Tongue (tissue), 2 donors: ENCODE measurements around the gene DUSP8. TPM values are rescaled to one million over a fixed set of nuclear protein-coding genes. Genes with fewer than 3 reads are reported as not detected.
A peak's percentile ranks its signal among the peaks of the same experiment; 100 is the strongest.
"Not testable (repeated sequence)": the region's sequence is repeated elsewhere in the genome, so short reads cannot be mapped to it uniquely, and the experiment has no call there.

ENCODE experiments used
- DNase-seq: peaks from one replicate; pipeline ENCODE4 v3.0.0-alpha.2; 2015
- total RNA-seq: library from RNA; depleted of rRNA; stranded (reverse); fragments of >200 nt; gene quantifications from one replicate; pipeline ENCODE4 v1.2.3, GENCODE V29; 2014

The DUSP8 gene
- total RNA-seq, 1 donor from 2014 or later, result 4.5 TPM

DNA sequence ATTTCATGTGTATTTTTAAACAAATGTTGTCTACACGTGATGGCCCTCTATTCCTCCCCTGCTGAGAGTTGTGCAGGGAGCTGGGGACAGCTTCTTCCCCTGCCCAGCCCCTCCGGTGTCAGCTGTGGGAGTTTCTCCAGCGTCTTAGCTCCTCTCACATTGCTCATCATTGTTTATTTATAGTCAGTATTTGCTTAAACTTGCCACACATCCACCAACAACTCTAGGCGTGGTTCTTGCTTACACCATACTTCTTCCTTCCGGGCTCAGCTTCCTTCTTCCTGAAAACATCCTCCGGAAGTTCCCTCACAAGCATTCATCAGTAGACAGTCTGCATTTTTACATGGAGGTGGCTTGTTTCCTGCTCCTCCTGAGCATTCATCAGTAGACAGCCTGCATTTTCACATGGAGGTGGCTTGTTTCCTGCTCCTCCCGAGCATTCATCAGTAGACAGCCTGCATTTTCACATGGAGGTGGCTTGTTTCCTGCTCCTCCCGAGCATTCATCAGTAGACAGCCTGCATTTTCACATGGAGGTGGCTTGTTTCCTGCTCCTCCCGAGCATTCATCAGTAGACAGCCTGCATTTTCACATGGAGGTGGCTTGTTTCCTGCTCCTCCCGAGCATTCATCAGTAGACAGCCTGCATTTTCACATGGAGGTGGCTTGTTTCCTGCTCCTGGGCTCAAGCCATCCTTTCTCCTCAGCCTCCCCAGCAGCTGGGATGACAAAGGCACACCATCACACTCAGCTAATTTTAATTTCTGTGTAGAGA, 17.3 kb upstream of the DUSP8 start:
- peak; percentile 12 for DNase-seq

DNA sequence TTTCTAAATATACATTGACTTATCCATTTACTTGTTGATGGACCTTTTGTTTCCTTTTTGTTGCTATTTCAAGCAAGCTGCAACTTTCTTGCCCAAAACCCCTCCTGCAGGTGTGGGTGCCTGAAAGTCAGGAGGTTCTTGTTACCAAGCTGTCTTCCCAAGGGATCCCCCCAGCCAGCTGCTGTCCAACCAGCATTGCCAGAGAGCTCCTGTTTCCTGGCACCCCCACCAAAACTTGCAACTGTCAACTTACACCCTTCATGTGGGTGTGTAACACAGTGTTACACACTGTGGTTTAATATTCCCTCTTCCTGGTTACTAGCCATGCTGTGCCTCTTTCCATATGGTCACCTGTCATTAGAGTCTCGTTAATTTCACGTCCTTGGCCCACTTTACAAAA, 14.6 kb upstream of the DUSP8 start:
- peak; percentile 13 for DNase-seq

DNA sequence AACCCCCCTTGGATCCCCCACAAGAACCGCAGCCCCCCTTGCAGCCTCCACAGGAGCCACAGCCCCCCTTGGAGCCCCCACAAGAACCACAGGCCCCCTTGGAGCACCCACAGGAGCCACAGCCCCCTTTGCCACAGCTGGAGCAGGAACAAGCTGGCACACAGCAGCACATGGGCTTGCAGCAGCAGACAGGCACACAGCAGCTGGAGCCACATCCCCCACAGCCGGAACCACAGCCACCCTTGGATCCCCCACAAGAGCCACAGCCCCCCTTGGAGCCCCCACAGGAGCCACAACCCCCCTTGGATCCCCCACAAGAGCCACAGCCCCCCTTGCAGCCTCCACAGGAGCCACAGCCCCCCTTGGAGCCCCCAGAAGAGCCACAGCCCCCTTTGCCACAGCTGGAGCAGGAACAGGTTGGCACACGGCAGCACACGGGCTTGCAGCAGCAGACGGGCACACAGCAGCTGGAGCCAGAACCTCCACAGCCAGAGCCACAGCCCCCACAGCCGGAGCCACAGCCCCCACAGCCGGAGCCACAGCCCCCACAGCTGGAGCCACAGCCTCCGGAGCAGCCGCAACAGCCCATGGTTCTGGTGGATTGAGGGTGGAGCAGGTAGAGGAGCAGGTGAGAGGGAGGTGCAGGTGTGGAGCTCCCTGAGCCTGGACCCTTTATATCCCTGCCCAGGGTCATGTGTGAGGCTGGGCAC, 12.7 kb upstream of the DUSP8 start, which contains the start of gene KRTAP5-1:
Gene KRTAP5-1 (minus strand): TSS at position 623 of the 710 bp plus-strand sequence. CDS start 34 bp downstream, at position 589.
- not testable (repeated sequence) for DNase-seq

DNA sequence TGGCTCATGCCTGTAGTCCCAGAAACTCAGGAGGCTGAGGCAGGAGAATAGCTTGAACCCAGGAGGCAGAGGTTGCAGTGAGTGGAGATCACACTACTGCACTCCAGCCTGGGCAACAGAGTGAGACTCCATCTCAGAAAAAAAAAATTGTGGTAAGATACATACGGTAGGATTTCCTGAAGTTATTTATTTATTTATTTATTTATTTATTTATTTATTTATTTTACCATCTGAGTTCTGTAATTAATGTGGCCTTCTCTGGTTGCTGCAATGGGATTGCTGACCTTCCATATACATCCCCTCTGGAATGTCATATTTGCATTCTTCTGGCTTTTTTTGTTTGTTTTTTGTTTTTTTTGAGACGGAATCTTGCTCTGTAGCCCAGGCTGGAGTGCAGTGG, 10.8 kb upstream of the DUSP8 start:
- not testable (repeated sequence) for DNase-seq

DNA sequence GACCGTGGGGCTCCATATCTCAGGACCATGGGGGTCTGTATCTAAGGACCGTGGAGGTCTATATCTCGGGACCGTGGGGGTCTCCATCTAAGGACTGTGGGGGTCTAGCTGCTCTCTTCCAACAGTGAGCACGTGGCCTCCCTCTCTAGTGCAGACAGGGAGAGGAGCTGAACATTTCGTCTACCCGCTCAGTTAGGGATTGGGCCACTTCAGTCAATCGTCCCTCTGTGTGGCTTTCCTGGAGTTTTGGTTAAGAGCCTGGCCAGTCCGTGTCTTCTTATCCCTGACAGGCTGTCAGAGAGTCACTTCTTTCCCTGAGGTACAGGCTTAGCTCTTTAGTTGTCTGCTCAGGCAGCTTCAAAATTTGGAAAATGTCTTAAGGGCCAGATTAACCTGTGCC, 9.9 kb upstream of the DUSP8 start:
- DNase-seq, result no peak

DNA sequence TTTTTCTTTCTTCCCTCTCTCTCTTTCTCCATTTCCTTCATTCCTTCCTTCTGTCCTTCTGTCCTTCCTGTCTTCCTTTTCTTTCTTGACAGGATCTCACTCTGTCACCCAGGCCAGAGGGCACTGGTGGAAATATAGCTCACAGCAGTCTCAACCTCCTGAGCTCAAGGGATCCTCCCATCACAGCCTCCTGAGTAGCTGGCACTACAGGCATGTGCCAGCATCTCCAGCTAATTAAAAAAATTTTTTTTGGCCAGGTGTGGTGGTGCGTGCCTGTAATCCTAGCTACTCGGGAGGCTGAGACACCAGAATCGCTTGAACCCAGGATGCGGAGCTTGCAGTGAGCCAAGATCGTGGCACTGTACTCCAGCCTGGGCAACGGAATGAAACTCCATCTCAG, 4.8 kb upstream of the DUSP8 start:
- DNase-seq, result no peak

DNA sequence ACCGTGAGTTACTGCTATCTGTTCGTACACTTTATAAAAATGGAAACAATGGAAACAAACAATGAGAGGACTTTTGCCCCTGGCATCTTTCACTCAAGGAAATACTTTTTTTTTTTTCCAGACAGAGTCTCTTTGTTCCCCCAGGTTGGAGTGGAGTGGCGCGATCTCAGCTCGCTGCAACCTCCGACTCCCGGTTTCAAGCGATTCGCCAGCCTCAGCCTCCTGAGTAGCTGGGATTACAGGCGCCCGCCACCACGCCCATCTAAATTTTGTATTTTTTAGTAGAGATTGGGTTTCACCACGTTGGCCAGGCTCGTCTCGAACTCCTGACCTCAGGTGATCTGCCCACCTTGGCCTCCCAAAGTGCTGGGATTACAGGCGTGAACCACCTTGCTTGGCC, 3.7 kb upstream of the DUSP8 start:
- not testable (repeated sequence) for DNase-seq

DNA sequence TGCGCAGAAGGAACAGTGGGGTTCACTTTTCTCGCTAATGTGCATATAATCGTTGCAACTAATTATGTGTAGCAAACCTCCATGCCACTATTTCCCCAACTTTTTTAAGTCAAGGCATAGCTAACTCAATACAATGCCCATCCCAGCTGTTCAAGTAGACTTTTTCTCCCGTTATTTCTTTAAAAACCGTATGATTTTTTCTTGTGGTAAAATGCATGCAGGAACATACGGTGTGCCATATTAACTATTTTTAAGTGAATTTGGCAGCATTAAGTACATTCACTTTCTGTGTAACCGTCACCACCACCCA, 2.8 kb upstream of the DUSP8 start:
- DNase-seq, result no peak

DNA sequence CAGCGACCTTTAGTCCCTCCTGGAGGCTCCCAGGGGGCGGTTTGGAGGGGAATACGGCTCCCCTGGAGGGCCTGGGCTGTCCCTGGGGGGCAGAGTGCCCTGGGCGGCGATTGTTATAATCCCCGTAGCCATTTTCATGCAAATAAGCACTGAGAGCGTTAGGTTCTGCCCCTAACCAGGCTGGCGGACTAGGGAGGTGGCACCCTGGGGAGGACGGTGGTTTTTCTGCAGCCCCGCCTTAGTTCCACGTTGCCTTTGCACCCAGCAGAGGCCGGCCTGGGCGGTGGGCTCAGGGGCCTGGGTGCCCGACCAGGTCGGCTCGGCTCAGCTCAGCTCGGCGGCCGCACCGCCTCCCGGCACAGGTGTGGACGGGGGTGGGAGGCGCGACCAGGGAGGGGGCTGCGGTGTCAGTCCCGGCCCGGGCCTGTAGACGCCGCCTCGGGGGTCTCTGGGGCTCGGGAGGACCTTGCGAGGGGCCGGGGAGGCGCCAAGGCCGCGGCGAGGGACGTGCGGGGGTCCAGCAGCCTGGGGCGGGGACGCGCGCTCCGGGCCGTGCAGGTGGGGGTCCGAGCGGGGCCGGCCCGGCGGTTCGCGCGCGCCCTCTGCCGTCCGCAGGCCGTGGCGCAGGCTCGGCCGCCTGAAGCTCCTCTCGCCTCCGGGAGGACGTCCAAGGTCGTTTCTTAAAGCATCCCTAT, 2.3 kb upstream of the DUSP8 start:
- DNase-seq, result peak; percentile 74

DNA sequence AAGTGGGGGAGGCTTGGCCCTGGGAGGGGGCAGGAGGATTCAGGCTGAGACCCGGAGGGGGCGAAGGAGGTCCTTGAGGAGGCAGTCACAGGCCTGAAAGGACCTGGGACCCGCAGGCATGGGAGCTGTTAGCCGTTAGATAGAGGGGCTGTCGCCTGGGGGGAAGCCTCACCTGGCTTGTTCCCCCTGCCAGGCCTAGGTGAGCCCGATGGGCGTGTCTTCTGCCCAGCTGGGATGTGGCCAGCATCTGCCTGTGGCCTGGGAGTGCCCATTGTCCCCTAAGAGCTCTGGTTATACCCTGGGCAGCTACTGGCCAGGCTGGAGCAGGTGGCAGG, 1.8 kb upstream of the DUSP8 start:
- DNase-seq, result no peak

DNA sequence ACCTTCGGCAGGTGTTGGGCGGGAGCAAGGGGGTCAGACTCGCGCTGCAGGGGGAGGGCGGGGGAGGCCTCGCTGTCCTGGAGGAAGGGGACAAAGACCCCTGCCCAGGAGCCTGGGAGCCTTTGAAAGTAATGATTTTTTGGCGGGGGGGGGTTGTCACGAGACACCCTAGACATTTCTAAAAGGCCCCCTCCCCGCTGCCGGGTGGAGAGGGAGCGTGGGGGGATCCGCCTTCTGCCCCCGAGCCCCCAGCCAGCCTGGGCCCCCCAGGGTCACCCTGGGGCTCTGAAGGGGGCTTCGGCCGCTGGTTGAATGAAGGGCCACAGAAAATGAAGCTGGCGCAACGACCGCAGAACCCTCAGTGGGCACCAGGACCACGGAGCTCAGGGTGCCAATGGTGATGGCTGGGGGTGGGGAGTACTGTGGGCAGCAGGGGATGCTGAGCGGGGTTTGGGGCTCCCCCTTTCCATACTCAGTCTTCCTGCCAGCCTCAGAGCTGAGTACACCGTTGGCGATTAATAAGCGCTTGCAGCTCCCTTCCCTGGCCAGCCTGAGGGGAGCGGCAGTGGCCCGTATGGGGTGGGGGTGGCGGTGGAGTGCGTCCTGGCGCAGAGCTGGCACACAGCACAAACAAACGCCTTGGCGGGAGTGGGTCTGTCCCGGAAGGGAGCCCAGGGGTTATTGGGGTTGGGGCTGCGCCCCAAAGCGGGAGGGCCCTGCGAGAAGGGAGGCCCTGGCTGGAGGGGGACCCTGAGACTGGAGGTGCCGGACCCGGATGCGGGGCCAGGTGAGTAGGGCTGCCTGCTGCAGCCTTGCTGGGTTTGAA, 1.2 kb upstream of the DUSP8 start:
- no peak for DNase-seq

DNA sequence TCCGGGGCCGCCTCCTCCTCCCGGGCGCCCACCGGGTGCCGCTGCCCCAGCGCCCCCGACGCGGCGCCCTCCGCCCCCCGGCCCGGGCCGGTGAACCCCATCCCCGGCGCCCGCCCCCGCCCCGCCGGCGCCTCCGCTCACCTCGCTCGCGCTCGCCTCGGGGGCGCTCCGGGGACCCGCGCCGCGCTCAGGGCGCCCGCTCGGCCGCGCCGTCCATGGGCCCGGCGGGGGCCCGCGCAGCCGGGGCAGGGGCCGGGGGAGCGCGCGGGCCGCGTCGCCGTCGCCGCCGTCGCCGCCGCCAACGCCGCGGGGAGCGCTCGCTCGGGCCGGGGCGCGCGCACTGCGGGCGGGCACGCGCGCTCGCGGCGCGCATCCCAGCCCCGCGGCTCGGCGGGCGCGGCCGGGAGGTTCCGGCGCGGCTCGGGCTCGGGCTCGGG, 293 bp downstream of the DUSP8 start:
- no peak for DNase-seq

DNA sequence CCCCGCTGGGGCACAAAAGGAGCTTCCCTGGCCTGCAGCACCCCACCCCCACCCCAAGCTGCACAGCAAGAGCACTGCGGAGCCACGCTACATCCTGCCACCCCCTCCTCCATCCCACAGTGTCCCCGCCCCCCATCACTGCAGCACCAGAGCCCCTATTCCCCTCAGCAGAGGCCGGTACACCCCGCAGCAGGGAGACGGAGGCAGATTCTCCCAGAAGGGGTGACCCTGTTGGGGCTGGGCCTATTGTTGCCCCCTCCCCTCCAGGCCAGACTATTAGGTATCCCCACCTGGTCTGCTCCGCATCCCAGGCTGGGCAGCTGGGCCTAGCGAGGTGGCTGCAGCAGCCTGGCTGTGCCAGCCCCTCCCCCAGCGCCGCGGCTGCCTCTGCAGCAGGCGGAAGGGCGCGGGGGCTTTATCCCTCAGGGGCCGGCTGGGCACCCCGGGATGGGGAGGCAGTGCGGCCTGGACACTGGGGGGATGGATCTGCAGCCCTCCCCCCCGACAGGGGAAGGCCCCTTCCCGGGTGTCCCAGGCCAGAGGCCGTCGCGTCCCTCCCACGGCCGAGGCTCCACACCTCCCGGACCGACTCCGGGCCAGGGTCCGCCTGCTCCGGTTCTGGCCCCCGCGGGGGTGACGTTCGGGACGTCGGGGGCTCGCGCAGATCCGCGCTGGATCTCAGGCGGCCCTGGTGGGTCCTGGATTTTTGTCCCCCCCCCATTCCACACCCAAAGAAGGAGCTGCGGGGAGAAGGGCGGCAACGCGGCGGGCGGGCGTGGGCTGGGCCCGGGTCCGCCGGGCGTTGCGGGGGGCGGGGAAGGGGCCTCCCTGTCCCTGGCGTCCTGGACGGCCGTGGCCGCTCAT, 943 bp downstream of the DUSP8 start:
- DNase-seq, result peak; percentile 37

DNA sequence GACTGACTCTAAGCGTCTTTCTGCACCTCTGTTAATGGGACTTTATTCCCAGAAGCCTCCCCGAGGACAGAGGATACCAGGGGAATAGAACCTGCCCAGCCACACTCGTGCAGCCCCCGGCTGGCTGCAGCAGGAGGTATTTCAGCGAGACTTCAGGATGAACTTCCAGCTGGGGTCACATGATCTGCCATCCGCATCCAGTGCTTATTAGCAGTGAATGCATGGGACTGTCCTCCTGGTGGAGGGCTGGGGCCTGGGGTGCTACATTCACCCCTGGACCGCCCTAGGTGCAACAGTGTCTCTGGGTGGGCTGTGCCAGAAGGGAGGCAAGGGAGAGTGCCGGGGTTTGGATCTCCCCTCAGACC, 1.6 kb downstream of the DUSP8 start:
- no peak for DNase-seq

DNA sequence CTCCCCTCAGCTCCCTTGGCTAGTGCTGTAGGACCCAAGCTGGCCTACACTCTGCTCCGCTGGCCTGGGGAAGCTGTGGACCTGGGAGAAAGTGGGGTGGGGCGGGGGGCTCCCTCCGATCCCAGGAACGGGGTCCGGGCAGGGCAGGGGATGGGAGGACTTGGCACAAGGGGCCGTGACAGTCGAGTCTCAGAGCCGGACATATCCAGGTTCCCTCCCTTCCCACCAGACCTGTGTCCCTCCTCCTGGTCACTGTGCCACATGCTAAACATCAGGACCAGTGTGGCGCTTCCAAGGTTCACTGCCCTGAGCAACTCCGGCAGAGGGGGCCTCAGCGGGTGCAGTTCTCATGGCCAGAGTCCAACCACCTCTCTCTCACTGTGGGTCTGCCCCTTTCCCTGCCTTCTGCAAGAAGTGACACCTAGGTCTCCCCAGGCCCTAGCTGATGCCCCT, 2.0 kb downstream of the DUSP8 start:
- no peak for DNase-seq

DNA sequence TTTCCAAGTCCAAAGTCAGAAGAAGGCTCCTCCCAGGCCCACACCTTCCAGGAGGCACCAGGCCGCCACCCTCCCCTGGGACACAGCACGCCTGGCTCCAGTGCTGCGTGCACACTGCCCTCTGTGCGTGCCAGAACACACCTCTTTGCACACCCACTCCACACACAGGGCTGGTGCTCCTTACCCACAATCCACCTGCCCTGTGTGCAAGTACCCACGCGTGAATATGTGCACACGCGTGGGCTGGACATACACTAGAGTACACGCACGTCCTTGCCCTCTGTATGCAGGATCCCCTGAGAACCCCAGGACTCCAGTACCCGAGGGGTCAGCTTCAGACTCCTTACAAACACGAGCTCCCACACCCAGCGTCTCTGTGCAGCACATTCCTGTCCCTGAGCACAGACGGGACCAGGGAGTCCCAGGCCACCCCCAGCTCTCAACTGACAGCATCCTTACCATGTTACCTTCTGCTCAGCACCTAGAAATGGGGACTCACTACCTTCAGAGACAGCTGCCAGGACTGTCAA, 2.8 kb downstream of the DUSP8 start:
- DNase-seq, result no peak

DNA sequence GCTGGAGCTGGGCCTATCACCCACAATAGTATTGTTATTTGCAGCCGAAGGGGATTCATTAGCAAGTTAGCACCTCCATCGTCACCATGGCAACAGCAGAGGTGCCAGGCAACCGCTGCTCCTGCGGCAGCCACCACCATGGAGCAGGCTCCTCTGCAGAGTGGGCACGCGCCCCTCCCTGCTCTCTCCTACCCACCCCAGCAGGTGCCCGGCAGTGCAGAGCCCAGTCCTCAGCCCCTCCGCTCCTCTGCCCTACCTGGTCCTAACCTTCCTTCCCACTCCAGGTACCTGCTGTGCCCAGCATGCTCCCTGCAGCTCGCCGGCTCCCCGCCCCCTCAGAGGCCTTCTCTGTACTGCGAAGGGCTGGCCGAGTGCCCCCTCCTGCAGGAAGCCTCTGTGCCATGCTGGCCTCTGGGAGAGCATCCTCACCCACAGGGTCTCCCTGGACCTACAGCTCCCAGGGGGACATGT, 3.6 kb downstream of the DUSP8 start:
- DNase-seq, result no peak

DNA sequence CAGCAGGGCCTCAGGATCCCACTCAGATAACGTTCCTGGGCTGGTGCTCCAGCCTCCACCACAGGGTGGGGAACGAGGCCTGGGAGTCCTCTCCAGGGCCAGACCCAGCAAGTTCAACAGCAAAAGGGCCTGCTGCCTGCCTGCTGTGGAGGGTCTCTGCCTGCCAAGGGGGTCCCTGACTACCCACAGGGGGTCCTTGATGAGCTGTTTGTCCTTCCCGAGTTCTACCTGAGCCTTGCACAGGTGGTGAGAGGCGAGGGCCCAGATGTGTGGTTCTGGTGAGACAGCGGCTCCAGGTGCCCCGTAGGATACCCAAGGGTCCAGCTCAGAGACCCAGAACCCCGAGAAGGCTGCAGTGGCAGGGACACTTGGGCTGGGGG, 4.4 kb downstream of the DUSP8 start:
- DNase-seq, result no peak

DNA sequence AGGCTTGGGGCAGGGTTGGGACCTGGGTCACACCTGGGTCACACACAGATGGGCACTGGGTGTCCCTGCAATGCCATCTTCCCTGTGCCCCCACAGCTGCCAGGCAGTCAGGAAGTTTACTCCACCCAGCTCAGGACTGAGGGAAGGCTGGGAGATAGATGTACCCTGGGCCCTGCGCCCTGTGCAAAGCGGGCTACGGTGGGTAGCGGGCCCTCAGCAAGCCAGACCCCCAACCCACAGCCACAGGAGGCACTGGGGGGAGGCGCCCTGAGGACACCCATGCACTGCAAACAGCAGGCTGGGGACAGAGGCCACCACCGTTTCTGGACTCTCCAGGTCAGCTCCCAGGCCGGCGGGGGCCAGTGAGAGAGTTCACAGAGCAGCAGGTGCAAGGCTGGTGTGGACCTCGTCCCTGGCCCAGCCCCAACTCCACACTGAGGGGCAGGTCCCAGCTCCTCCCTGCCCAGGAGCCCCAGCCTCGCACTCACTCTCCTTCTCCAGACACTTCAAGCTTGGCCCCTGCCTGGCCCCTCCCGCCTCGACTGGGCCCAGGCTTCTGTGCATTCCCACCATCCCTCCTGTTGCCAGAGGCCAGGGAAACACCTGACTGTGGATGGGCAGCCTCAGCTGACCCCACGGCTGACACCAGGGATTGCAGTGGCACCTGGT, 4.9 kb downstream of the DUSP8 start:
- DNase-seq, result no peak

DNA sequence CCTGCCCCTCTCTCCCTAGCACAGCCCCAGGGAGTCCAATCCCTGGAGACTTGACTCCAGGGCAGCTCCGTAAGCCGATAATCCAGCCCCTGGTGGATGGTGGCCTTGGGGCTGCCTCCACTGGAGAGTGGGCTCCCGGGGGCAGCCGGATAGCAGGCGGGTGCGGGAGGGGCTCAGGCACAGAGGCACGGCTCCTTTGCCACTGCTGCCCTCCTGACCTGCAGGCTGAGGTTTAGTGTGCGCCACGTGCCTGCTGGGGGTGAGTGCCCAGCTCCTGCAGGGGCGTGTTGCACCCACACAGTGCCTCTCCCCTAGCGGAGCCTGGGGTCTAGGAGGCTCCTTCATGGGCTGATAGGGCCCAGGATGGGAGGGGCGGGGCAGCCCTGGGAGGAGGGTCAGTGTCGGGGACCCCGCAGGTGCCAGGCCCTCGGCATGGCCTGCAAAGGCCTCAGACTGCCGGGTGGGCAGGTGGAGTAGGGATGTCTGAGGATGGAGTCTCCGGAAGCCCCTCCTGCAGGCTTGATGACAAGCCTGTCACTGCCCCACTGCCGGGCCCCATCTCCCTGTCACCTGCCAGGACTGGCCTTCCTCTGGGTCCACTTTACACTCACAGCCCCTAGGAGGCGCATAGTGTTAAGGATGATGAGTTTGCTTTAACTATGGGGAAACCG, 5.6 kb downstream of the DUSP8 start:
- no peak for DNase-seq
